ENCODE measurements around the gene DRAP1. TPM values are rescaled to one million over a fixed set of nuclear protein-coding genes. Genes with fewer than 3 reads are reported as not detected.

DRAP1 gene
- total and polyA plus RNA-seq, 9 of the 15 experiments (the other 6 are each of a cell fraction or from before 2014, with no cell fraction given) = 9.6 to 200 (median 92.9) TPM

DNA sequence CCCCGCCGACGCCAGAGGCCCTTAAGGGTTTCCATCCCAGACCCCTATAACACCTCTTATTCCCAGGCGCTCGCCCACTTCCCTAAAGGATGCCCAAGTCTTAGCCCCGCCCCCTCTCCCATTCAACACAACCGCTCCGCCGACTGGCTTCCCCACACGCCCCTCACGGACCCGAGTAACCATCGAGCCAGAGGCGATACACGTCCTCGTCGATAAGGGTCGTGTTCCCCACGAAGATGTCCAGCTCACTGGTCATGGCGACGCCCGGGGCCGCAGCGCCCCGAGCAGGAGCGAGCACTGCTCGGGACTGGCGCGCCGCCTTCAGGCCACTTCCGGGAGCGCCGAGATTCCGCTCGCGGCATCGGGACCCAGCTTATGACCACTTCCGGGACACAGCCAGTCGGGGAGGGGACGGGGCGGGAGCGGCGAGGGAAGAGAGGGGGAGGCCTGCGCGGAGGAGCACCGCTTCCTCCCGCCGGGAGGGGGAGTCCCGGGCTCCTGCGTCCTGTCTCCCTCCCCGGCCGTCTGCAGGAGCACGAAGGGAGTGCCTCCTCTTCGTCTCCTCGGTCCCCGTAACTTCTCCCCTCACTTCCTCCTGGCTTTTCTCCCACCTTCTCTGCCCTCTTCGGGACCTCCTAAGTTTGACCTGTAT lies 30.9 kb upstream of the DRAP1 start, which contains the start of gene FIBP (continued):
- TF ChIP-seq ZNF780A (CRISPR knock-in tag; IDR thresholded peaks at IDR 0.05) = no peak
- TF ChIP-seq KDM1A (IDR thresholded peaks at IDR 0.05) = peak in 1 of 2 experiments; percentile 58; a peak in 3 of 4 replicates
- no peak for TF ChIP-seq ELF4 (CRISPR knock-in tag; IDR thresholded peaks at IDR 0.05)
- no peak for TF ChIP-seq MTF1 (CRISPR knock-in tag; IDR thresholded peaks at IDR 0.05; ENCODE audit: borderline replicate concordance)
- TF ChIP-seq ZNF121 (CRISPR knock-in tag; conservative IDR thresholded peaks at IDR 0.05) = no peak
- TF ChIP-seq ETS2 (tag; IDR thresholded peaks at IDR 0.05; ENCODE audit: borderline replicate concordance, poor library complexity, severe bottlenecking) = no peak
- TF ChIP-seq NUFIP1 (IDR thresholded peaks at IDR 0.05; ENCODE audit: partially characterized antibody) = no peak
- no peak for TF ChIP-seq NFATC3 (IDR thresholded peaks at IDR 0.05)
- no peak for TF ChIP-seq HDGF (IDR thresholded peaks at IDR 0.05)
- TF ChIP-seq, protein P1, sequence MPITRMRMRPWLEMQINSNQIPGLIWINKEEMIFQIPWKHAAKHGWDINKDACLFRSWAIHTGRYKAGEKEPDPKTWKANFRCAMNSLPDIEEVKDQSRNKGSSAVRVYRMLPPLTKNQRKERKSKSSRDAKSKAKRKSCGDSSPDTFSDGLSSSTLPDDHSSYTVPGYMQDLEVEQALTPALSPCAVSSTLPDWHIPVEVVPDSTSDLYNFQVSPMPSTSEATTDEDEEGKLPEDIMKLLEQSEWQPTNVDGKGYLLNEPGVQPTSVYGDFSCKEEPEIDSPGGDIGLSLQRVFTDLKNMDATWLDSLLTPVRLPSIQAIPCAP (CRISPR knock-in tag; IDR thresholded peaks at IDR 0.05; ENCODE audit: borderline replicate concordance) = no peak
- TF ChIP-seq TEAD1 (CRISPR knock-in tag; IDR thresholded peaks at IDR 0.05) = peak in 1 of 2 experiments; percentile 52; a peak in 2 of 4 replicates
- peak; percentile 60; the same call in 1 of the 2 replicates for TF ChIP-seq GTF2E2 (tag; IDR thresholded peaks at IDR 0.05)
- peak; percentile 79 for TF ChIP-seq ATF1 (CRISPR knock-in tag; IDR thresholded peaks at IDR 0.05)
- peak; percentile 95 for TF ChIP-seq ATF1 (tag; IDR thresholded peaks at IDR 0.05)
- TF ChIP-seq, protein P2, sequence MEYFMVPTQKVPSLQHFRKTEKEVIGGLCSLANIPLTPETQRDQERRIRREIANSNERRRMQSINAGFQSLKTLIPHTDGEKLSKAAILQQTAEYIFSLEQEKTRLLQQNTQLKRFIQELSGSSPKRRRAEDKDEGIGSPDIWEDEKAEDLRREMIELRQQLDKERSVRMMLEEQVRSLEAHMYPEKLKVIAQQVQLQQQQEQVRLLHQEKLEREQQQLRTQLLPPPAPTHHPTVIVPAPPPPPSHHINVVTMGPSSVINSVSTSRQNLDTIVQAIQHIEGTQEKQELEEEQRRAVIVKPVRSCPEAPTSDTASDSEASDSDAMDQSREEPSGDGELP (CRISPR knock-in tag; IDR thresholded peaks at IDR 0.05; ENCODE audit: borderline replicate concordance) = peak; percentile 88
- TF ChIP-seq REST (IDR thresholded peaks at IDR 0.05; ENCODE audit: borderline replicate concordance) = peak; percentile 71; the same call in 1 of the 2 replicates
- TF ChIP-seq REST (CRISPR knock-in tag; IDR thresholded peaks at IDR 0.05; ENCODE audit: low read depth) = no peak
- TF ChIP-seq SNIP1 (IDR thresholded peaks at IDR 0.05; ENCODE audit: low read depth) = no peak
- no peak for TF ChIP-seq MEIS2 (IDR thresholded peaks at IDR 0.05; ENCODE audit: partially characterized antibody)
- TF ChIP-seq LARP7 (IDR thresholded peaks at IDR 0.05) = no peak
- TF ChIP-seq ADNP (tag; IDR thresholded peaks at IDR 0.05) = no peak
